Stimulated activated CD8-positive, alpha-beta memory T cell treated with anti-CD3 and anti-CD28 coated beads, Interleukin-4, amount 100 ng/mL, for 24 hours (primary cell): Measurements from ENCODE around the gene ZC3H15.
"Not testable (repeated sequence)": the region's sequence is repeated elsewhere in the genome, so short reads cannot be mapped to it uniquely, and the experiment has no call there.

Experiments used
- DNase-seq: peaks from one replicate; pipeline ENCODE4 v3.0.0-alpha.2; 2020; ENCODE audit warnings: low read depth

The ZC3H15 gene

DNA sequence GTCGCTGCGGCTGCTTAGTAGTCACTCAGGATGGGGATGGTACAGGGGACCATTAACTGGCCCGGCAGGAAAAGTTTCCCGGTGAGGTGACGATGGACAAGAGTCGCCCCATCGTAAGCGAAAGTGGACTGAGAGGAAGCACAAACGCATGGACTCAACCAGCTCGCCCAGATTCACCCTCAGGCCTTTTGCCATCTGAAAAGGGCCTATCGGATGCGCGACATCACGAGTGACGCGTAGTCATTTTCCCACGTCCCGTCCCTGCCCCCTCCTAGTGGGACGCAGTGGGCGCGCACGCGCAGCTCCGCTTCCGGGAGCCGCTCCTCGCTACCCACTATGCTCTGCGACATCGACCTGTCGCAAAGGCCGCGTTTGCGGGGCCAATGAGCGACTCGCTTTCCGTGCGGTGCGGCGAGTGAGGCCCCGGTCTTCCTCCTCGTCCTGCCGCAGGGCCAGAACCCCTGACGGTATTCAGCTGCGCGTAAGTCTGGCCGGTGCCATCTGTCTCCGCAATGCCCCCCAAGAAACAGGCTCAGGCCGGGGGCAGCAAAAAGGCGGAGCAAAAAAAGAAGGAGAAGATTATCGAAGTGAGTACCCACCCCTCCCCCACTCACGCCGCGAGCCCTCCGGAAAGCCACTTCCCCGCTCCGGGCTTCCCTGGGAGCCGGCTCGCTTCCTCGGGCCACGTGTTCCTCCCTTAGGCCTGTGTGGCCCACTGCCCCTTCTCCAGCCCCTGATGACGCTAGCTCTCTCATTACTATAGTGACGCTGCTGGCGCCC is at the start of gene ZC3H15:
ZC3H15 (plus strand) TSS at position 390 of the 780 bp plus-strand sequence; CDS start at position 513, 123 bp downstream.
- DNase-seq = peak; percentile 95

DNA sequence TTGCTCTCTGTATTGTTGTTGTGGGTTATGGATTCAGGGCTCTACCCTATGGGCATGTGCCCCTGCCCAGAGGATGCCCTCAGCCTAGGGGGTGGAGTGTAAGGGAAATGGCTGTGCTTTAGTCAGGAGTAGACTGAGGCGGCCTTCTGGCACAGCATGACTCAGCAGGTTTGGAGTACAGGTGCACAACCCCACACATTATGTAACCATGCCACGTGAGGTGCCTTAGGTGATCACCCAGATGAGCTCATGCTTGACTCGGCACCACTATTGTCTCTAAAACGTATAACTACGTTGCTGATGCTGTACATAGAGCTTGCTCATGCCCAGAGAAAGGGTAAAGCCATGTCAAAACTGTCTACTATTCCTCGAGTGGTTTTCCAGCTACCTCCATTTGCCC is 48.3 kb upstream of the ZC3H15 start:
- no peak for DNase-seq

DNA sequence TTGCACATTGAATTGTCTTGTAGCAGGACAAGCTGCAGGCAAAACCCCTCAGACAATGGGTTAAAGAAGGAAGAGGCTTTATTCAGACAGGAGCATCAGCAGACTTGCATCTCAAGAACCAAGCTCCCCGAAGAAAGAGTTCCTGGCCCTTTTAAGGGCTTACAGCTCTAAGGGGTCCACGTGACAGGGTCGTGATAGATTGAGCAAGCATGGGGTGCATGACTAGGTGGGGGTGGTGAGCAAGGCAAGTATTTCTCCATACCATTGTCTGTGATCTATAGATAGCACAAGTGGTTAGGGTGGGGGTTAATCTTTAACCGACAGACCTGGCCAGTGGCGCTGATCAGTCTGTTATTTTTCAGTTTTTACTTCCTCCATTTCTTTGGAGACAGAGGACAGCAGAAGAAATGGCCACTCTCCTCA is 46.4 kb upstream of the ZC3H15 start:
- not testable (repeated sequence) for DNase-seq

DNA sequence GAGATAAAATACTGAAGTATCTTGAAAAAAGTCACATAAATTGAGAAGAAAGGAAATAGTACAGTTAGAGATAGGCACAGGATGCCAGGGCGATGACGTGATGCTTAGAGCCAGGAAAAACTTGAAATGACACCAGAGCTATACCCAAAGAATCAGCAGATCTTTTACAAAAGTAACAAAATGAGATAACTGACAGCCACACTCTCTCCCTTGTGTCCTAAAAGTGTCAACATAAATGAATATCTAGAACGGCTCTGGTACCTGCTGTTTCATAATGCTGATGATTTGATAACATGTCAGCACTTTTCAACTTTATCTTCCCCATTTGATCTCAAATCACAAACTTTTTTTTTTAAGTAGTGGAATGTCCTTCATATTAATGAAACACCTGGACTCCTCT is 45.6 kb upstream of the ZC3H15 start:
- no peak for DNase-seq

DNA sequence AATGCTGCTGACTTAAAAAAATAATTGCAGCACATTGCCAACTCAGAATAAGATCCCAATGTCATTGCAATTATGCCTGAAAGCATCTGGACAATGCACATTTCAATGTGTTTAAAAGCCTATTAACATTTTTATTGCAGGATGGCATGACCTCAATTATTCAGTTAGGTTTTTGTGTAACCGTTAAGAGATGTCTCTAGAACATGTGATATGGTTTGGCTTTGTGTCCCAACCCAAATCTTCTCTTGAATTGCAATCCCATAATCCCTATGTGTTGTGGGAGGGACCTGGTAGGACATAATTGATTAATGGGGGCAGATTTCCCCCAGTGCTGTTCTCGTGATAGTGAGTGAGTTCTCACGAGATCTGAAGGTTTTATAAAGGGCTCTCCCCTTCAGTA is 43.2 kb upstream of the ZC3H15 start:
- no peak for DNase-seq

DNA sequence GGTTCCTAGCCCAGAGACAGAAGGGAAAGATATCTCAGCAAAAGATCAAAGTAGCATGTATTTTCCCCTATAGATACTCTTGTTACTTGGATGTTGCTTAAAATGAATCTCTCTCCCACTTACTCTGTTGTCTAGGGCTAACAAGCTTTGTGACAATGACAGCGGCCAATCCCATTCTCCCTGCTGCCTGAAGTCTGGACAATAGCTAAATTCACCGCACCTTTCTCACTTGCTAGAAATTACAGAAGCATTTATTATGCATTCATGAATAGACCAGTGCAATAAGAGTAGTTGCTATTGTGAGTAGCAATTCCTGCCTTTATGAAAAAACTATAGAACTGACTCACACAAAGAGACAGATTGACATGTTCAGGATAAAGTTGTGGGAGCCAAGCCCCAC is 42.2 kb upstream of the ZC3H15 start:
- DNase-seq = no peak

DNA sequence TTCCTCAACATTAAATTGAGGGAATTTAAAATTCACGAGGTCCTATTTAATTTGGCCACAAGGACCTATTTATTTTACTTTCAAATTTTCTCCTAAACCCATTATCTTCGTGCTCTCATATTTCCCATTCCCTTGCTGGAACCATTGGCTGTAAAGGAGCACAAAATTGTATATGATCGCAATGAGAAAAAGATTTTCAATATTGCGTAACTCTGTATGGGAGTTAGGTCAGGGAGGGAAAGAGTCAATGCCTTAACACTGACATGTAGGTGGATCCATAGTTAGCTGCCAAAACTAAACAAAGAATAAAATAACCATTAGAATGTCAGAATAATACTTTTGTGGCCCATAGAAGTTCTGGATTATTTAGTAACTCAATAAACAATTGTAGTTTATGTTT is 40.6 kb upstream of the ZC3H15 start:
- no peak for DNase-seq

DNA sequence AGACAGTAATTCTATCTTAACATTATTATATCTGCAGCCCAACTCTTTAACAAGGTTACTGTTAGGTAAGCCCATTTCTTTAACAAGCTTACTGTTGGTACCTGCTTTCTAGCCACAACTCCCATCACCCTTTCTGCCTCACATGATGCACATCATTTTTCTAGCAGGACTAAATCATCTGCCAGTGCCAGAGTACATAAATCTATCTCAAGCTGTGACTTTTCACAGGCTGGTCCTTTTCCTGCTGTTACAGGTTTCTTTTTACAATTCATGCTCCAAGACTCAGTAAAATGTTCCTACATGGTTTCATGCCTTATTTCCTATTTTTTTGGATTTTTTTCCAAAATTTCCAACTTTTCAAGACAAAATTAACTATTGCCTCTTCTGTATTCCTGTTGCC is 30.4 kb upstream of the ZC3H15 start:
- DNase-seq = no peak

DNA sequence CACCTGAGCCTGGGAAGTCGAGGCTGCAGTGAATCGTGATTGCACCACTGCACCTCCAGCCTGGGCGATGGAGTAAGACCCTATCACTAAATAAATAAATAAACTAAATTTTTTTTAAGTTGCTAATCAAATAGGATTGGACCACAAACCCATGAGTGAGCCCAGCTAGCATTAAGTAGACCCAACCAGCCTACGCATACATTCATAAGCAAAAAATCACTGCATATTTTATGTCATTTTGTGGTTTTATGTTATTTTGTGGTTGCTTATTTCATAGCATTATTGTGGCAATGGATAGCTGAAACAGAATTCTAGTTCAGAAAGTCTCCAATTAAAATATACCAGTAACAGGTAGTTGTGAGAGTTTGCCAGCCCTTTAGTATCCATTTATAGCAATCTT is 29.1 kb upstream of the ZC3H15 start:
- DNase-seq = no peak

DNA sequence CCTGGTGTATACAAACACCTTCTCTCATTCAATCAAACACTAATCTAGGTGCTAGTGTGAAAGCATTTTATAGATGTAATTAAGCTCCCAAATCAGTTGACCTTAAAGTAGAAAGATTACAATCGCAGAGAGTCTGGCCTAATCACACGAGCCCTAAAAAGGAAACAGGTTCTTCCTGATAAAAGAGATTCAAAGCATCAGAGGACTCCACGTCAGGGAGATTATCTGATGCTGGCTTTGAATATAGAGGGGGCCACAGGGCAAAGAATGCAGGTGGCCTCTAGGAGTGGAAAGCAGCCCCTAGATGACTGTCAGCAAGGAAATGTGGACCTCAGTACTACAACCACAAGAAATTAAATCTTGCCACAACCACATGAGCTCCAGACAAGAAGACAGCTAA is 28.2 kb upstream of the ZC3H15 start:
- no peak for DNase-seq

DNA sequence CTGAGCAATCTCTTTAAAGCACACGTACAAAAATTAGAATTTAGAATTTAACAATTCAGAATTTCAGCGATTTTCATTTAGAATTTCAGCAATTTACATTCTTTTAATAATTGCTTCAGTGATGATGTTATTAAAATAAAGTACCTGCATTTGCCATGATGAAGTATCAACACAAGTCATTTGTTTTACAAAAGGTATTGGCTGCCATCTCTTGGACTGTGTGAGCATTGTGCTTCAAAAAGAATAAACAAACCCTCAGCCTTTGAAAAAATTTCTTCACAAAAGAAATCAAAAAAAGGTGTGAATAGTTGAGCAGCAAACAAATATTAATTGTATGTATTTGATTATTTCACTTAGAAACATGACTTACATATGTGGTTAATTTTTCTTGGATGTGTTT is 27.1 kb upstream of the ZC3H15 start:
- DNase-seq = no peak

DNA sequence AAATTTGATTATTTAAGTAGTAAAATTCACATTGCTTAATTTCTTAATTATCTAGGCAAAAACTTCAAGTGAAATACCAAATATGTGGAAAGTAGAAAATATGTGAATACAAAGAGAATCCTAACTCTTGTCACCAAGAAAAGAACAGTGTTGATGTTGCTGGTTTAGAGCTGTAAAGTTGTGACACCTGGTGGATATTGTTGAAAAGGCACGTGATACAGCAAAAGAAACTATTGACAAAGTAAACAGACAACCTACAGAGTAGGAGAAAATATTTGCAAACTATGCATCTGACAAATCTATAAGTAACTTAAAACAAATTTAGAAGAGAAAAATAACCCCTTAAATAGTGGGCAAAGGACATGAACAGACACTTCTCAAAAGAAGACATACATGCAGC is 25.6 kb upstream of the ZC3H15 start:
- no peak for DNase-seq

DNA sequence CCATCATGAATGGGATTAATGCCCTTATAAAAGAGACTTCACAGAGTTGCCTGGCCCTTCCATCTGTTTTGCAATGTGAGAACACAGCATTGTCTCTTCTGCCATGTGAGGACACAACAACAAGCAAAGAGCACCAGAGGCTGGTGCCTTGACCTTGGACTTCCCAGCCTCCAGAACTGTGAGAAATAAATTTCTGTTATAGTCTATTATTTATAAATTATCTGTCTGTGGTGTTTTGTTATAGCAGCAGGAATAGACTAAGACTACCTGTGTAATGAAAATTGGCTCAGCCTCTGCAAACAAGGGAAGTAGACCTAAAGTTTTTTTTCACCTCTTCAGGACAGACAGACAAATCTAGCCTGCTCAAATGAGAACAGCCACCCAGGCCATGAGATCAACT is 19.3 kb upstream of the ZC3H15 start:
- DNase-seq = no peak

DNA sequence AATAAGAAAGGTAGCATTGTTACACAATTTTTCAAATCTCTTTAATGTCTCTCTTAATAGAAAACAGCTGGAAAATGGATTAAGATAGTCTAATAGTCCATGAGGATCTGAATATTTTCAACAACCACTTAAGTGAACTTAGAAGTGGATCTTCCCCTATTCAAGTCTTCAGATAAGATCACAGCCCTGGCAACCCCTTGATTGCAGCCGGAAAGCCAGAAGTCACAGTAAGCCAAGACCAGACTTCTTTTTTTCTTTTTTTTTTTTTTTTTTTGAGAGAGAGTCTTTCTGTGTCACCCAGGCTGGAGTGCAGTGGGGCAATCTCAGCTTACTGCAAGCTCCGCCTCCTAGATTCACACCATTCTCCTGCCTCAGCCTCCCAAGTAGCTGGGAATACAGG is 18.6 kb upstream of the ZC3H15 start:
- no peak for DNase-seq

DNA sequence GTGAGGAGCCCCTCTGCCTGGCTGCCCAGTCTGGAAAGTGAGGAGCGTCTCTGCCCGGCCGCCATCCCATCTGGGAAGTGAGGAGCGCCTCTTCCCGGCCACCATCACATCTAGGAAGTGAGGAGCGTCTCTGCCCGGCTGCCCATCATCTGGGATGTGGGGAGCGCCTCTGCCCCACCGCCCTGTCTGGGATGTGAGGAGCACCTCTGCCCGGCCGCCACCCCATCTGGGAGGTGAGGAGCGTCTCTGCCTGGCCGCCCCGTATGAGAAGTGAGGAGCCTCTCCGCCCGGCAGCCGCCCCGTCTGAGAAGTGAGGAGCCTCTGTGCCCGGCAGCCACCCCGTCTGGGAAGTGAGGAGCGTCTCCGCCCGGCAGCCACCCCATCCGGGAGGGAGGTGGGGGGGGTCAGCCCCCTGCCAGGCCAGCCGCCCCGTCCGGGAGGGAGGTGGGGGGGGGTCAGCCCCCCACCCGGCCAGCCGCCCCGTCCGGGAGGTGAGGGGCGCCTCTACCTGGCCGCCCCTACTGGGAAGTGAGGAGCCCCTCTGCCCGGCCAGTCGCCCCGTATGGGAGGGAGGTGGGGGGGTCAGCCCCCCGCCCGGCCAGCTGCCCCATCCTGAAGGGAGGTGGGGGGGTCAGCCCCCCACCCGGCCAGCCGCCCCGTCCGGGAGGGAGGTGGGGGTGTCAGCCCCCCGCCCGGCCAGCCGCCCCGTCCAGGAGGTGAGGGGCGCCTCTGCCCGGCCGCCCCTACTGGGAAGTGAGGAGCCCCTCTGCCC is 13.2 kb upstream of the ZC3H15 start:
- not testable (repeated sequence) for DNase-seq

DNA sequence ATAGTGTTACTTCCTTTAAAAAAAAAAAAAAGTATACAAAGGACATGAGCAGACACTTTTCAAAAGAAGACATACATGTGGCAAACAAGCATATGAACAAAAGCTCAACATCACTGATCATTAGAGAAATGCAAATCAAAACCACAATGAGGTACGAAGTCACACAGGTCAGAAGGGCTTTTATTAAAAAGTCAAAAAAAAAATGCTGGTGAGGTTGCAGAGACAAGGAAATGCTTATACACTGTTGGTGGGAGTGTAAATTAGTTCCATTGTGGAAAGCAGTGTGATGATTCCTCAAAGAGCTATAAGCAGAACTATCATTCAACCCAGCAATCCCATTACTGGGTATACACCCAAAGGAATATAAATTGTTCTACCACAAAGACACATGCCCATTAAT is 11.8 kb upstream of the ZC3H15 start:
- DNase-seq = not testable (repeated sequence)

DNA sequence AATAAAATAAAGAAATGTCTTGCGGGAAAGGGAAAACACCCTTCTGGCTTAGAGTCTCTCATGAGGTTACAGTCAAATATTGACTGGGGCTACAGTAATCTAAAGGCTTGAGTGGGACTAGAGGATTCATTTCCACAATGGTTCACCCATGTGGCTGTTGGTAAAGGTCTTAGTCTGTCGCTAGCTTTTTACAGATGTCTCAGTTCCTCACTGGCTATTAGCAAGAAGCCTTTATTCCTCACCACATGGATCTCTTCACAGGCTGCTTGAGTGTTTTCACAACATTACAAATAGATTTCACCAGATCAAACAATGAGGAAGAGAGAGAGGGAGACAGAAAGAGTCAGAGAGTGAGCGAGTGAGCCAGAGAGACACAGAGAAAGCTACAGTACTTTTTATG is 8.3 kb upstream of the ZC3H15 start:
- no peak for DNase-seq

DNA sequence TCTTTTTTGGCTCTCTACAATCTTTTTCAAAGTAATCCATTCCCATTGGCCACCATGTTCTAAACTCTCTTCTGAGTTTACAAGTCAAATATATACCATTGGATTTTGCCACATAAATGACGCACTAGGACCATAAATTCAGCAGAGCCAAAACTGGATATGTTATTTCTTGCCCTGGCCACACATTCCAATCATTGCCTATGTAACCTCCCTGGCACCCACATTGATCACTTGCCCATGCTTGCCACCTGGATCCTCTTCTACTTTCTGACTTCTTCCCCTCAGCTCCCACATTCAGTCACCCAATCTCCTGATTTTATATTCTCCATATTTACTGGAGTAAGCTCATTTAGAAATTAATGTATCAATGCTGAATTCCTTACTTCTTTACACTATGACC is 5.1 kb upstream of the ZC3H15 start:
- DNase-seq = no peak

DNA sequence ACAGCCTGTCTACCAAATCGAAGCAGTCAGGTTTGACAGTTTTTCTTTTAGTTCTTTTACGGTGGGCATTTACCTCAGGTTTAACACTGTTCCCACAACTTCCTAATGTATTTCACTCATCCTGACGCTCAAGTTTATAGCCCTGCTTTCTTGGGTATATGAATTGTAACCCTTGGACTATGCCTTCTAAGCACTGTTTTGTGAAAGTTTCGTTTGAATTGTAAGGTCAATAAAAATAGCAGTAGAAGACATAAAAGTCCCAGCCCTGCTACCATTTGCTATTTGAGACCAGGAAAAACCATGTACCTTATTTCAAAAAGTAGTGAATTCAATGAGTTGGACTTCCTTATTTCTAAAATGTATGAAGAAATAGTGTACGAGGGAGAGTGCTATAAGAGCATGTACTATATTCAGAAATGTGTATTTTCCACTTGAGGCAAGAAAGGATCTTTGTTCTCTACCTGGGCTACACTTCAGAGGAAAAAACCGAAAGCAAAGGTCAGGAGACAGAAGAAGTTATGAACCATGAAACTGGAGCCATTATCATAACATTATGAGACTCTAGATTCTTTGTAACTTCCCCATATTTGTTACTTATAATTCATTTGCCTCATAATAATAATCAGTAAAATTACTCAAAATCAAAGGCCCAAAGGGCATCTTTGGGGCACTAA is 1.9 kb upstream of the ZC3H15 start:
- DNase-seq = no peak

DNA sequence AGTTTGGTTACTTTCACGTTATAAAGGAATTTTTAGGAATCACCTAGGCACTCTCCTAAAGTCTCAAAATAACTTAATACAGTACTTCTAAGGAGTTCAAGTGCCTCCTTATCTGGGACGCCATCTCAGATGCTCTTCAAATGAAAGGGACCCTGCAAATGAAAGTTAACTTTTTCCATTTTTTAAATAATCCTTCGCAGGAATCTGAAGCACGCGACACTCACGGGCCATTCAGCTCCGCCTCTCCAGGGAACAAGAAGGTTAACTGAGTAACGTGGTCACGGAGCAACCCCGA is 537 bp upstream of the ZC3H15 start:
- DNase-seq = no peak

DNA sequence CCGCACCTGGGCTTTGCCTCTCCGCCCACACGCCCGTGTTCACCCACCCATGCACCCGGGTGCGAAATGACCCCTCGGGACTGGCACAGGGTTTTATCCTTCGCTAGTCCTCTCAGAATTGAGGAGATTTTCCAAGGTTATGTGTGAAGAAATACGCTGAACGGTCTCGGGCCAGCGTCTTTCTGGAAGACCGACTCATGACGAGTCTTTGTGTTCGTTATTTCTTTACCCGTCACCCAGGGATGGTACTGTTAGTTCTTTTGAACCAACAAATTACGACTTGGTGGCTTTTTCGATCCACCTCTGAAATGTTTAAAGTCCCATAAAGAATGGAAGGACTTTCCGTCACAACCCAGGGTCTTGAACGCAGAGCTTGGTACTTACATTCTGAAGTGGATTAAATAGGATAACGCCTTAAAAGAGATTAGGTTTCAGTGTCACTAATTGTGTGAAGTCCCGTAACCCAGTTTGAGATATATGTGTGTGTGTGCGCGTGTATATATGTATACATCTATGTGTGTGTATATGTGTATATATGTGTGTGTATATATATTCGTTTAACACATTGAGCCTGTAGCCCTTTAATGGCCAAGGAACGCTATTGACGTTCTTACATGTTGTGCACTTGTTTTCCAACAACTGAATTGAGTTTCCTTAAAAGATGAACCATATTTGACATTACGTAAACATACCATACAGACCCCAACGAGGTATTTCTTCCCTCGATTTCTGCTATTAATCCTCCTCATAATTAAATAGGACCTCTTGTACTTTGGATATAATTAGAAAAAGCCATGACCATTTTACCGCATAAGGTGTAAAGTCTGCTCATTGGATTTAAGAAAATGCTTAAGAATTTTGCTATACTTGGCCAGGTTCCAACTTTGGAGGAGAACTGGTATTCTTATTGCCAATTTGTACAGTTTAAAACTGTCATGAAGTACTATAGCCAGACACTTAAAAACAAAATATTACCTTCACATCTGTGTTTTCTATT is 889 bp downstream of the ZC3H15 start:
- no peak for DNase-seq

DNA sequence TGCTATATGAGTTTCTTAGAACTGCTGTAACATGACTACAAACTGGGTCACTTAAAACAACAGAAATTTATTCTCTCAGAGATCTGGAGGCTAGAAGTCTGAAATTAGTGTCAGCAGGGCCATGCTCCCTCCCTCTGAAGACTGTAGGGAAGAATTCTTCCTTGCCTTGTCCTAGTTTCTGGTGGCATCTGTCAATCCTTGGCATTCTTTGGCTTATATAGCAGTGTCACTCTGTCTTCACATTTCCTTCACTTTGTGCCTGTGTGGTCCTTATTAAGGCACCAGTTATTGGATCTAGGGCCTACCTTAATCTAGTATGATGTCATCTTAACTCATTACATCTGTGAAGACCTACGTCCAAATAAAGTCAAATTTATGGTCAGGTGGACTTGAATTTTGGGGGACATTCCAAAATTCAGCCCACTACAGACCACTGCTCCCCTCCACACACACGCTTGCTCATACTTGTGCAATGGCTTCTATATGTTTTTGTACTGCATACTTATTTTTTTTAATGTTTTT is 7.6 kb downstream of the ZC3H15 start:
- DNase-seq = no peak
